Sigmoid colon (tissue), 7 donors: ENCODE measurements around the gene MSLN. TPM values are rescaled to one million over a fixed set of nuclear protein-coding genes. Genes with fewer than 3 reads are reported as not detected.
A peak's percentile ranks its signal among the peaks of the same experiment; 100 is the strongest.

ENCODE experiments used
- DNase-seq: peaks from one replicate; pipeline ENCODE4 v3.0.0-alpha.2; 2019
- H3K27ac ChIP-seq, 4 donors: fragments of 200-600 bp; sonication (generic); one replicate each; pipeline ENCODE4 v1.5.1; 2016 to 2019; ENCODE audit warnings: mild to moderate bottlenecking in 1 of 4
- H3K27me3 ChIP-seq, 3 donors: fragments of 200-600 bp; sonication (generic); one replicate each; pipeline ENCODE4 v1.5.1; 2019; ENCODE audit warnings: mild to moderate bottlenecking in 1 of 3
- H3K36me3 ChIP-seq, 4 donors: fragments of 200-600 bp; sonication (generic); one replicate each; pipeline ENCODE4 v1.5.1; 2016 to 2019
- H3K4me1 ChIP-seq, 4 donors: fragments of 200-600 bp; sonication (generic); one replicate each; pipeline ENCODE4 v1.5.1; 2017 to 2019
- H3K4me3 ChIP-seq, 4 donors: fragments of 200-600 bp; sonication (generic); one replicate each; pipeline ENCODE4 v1.5.1; 2017 to 2019; ENCODE audit warnings: mild to moderate bottlenecking in 2 of 4, moderate library complexity in 1 of 4
- H3K9me3 ChIP-seq, 4 donors: fragments of 200-600 bp in 3 of 4; sonication (generic) in 3 of 4; one replicate each; pipeline versions ENCODE4 v1.5.1 to v1.6.1; 2013 to 2019
- EP300 ChIP-seq, 4 donors: sonication (generic); formaldehyde crosslinking; IDR thresholded peaks; one replicate each; pipeline ENCODE4 v1.6.1; 2017; ENCODE audit warnings: antibody characterized with exemption in 4 of 4
- POLR2A ChIP-seq, 2 donors: fragments of 450-650 bp; IDR thresholded peaks; one replicate each; pipeline ENCODE4 v1.6.1; 2016; ENCODE audit warnings: antibody characterized with exemption in 2 of 2, mild to moderate bottlenecking in 2 of 2, moderate library complexity in 2 of 2
- POLR2AphosphoS5 ChIP-seq, 4 donors: sonication (generic); formaldehyde crosslinking; IDR thresholded peaks; one replicate each; pipeline ENCODE4 v1.6.1; 2017; ENCODE audit warnings: antibody characterized with exemption in 4 of 4
- WGBS, 2 donors: extraction: QIAGEN DNeasy Blood & Tissue Kit; methylation state at CpG; one replicate each; pipeline ENCODE4 v1.1.7; 2013; 5-methylcytosine and 5-hydroxymethylcytosine counted together
- intact Hi-C: fragments of 100-400 bp; cut with DNase I; formaldehyde crosslinking; loops from one replicate; pipeline ENCODE4 v1.15.1; 2023
- polyA plus RNA-seq, 3 donors: library from polyadenylated mRNA; stranded (reverse); fragments of 200-250 nt; gene quantifications; one replicate each; pipeline ENCODE4 v1.2.3, GENCODE V29; 2013
- total RNA-seq, 4 donors: library from RNA; depleted of rRNA; stranded (reverse); fragments of >200 nt; gene quantifications; one replicate each; pipeline ENCODE4 v1.1.0, GENCODE V29; 2016
- TF ChIP-seq, protein P1 (sequence below), 4 experiments: fragments of 450-650 bp in 3 of 4; fragments of 200-600 bp in 1 of 4; IDR thresholded peaks; one replicate each; pipeline ENCODE4 v1.5.1; 2016 to 2019; ENCODE audit warnings: antibody characterized with exemption in 4 of 4, mild to moderate bottlenecking in 3 of 4, moderate library complexity in 2 of 4
- donor health status: healthy with polysubstance abuse.
- donor health status: Bipolar disorder and iron deficiency.
- donor health status: healthy.

The MSLN gene
- total and polyA plus RNA-seq, 7 donors: 0.54 to 3.5 (median 1.2) TPM; not detected in 3

DNA sequence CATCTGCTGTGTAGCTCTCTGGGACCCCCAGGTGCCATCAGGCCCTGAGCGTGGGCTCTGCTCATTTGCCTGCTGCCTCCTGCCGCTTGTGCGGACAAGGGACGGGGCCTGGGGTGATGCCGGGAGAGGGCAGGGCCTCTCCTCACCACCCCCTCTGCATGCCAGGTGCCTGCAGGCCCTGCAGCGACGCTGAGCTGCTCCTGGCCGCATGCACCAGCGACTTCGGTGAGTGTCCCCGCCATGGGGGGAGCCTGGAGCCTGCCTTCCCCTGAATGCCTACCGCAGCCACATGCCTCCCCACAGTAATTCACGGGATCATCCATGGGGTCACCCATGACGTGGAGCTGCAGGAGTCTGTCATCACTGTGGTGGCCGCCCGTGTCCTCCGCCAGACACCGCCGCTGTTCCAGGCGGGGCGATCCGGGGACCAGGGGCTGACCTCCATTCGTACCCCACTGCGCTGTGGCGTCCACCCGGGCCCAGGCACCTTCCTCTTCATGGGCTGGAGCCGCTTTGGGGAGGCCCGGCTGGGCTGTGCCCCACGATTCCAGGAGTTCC lies 43.7 kb upstream of the MSLN start:
- Histone ChIP-seq H3K27me3 (peaks cover 0 to 11% (median under 1%) of the 10 kb centered on the region in 3 donors), H3K9me3 (no peaks in the 10 kb centered on the region), H3K4me1 (peaks cover 0 to 50% (median 42%) of the 10 kb centered on the region in 4 donors), H3K4me3 (peak overlapping the region in 1 of 4 donors; percentile 63), H3K36me3 (no peaks in the 10 kb centered on the region), H3K27ac (no peak overlapping the region)
- WGBS, 2 donors: 89 to 90% methylated on average over 29 of the region's 29 CpGs
- no peak for DNase-seq
- intact Hi-C loops: no loop called here
- no peak for TF ChIP-seq EP300 (IDR thresholded peaks at IDR 0.05)
- TF ChIP-seq POLR2AphosphoS5 (IDR thresholded peaks at IDR 0.05): no peak
- no peak for TF ChIP-seq POLR2A (IDR thresholded peaks at IDR 0.05)
- TF ChIP-seq, protein P1, sequence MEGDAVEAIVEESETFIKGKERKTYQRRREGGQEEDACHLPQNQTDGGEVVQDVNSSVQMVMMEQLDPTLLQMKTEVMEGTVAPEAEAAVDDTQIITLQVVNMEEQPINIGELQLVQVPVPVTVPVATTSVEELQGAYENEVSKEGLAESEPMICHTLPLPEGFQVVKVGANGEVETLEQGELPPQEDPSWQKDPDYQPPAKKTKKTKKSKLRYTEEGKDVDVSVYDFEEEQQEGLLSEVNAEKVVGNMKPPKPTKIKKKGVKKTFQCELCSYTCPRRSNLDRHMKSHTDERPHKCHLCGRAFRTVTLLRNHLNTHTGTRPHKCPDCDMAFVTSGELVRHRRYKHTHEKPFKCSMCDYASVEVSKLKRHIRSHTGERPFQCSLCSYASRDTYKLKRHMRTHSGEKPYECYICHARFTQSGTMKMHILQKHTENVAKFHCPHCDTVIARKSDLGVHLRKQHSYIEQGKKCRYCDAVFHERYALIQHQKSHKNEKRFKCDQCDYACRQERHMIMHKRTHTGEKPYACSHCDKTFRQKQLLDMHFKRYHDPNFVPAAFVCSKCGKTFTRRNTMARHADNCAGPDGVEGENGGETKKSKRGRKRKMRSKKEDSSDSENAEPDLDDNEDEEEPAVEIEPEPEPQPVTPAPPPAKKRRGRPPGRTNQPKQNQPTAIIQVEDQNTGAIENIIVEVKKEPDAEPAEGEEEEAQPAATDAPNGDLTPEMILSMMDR (IDR thresholded peaks at IDR 0.05): no peak

DNA sequence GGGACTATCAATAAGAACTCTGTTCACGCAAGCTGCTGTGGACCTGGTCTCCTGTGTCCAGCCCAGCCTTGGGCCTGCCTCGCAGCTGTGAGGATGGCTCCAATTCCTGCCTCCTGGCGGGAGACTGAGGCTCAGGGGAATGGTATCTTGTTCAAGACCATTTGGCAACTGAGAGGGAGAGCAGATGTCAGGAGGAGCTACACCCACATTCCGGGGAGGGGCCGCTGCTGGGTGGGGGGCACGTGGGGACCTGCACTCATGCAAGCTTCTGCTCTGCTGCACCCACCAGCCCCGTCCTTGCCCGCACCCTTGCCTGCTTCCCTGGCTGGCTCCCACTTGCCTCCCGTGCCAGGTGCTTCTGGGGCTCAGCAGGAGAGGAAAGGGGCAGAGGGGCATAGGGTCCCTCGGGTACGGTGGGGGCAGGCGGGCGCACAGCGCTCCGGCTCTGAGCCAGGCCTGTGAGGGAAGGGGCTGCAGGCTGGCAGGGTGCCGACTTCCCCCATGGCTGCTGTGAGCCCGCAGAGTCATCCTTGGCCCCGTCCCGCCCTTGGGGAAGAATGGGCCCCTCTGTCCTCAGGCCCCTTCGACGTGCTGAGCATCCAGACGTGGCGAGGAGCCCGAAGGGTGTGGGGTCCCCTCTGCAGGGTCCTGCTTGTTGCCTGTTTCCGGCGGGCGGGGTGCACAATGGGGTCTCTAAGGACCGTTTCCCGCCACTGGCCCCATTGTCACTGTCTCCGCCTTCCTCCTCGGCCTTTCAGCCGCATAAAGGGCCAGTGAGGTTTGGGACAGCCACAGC lies 42.9 kb upstream of the MSLN start:
- no peaks in the 10 kb centered on the region for H3K9me3 ChIP-seq
- TF ChIP-seq POLR2AphosphoS5 (IDR thresholded peaks at IDR 0.05) (no peak), POLR2A (IDR thresholded peaks at IDR 0.05) (no peak), EP300 (IDR thresholded peaks at IDR 0.05) (no peak)
- TF ChIP-seq, protein P1 (IDR thresholded peaks at IDR 0.05): no peak
- WGBS, 2 donors: 65 to 76% methylated on average over 32 of the region's 32 CpGs
- intact Hi-C loops: no loop called here
- H3K27ac ChIP-seq: no peak overlapping the region
- DNase-seq: no peak
- H3K4me1 ChIP-seq: peaks cover 0 to 52% (median 45%) of the 10 kb centered on the region in 4 donors
- no peaks in the 10 kb centered on the region for H3K36me3 ChIP-seq
- H3K4me3 ChIP-seq: no peak overlapping the region
- H3K27me3 ChIP-seq: peaks cover 0 to 11% (median 0%) of the 10 kb centered on the region in 3 donors

DNA sequence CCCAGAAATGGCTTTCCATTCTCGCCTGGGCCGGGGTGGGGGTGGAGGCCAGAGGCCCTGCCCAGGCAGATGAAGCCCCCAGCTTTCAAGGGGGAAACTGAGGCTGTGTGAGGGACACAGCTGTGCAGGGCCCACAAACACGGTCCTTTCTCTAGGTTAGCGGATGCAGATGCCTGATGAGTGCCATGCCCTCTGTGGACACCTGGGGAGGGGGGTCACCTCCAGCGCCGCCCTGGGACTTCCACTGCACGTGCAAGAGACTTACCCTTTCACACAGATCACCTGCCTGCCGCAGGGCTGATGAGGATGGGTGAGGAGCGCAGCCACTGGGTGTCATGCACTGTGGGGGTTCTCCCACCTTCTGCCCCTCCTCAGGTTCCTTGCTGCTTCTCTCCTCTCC lies 42.1 kb upstream of the MSLN start:
- peaks cover 0 to 11% (median 0%) of the 10 kb centered on the region in 3 donors for H3K27me3 ChIP-seq
- DNase-seq: no peak
- H3K36me3 ChIP-seq: no peaks in the 10 kb centered on the region
- TF ChIP-seq, protein P1 (IDR thresholded peaks at IDR 0.05): no peak
- TF ChIP-seq POLR2A (IDR thresholded peaks at IDR 0.05) (no peak), EP300 (IDR thresholded peaks at IDR 0.05) (no peak), POLR2AphosphoS5 (IDR thresholded peaks at IDR 0.05) (no peak)
- H3K27ac ChIP-seq: no peak overlapping the region
- 53 to 89% methylated on average over 9 of the region's 9 CpGs for WGBS, 2 donors
- intact Hi-C loops: no loop called here
- H3K4me1 ChIP-seq: peaks cover 0 to 52% (median 45%) of the 10 kb centered on the region in 4 donors
- no peaks in the 10 kb centered on the region for H3K9me3 ChIP-seq
- H3K4me3 ChIP-seq: no peak overlapping the region

DNA sequence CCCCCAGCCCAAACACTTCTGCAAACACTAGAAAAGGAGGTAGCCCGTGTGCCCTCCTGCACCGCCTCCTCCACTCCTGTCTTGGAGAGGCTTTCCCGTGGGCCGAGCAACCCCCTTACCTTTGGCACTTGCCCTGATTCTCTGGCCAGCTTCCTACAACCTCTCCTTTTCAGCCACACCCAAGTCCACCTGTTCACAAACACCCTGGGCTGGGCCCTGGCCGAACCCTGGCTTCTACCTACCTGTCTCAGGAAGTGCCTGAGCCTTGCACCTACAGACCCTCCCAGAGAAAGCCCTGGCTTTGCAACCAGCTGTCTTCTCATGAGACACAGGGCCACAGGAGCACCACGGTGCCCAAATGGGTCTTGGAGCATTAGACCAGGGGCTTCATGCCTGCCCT lies 41.6 kb upstream of the MSLN start:
- 26 to 76% methylated on average over 6 of the region's 6 CpGs for WGBS, 2 donors
- Histone ChIP-seq H3K27me3 (peaks cover 0 to 11% (median 0%) of the 10 kb centered on the region in 3 donors), H3K4me1 (peaks cover 0 to 52% (median 45%) of the 10 kb centered on the region in 4 donors), H3K27ac (peak overlapping the region in 1 of 4 donors; percentile 3), H3K36me3 (no peaks in the 10 kb centered on the region), H3K4me3 (no peak overlapping the region), H3K9me3 (no peaks in the 10 kb centered on the region)
- TF ChIP-seq, protein P1 (IDR thresholded peaks at IDR 0.05): no peak
- no peak for TF ChIP-seq POLR2A (IDR thresholded peaks at IDR 0.05)
- no peak for TF ChIP-seq POLR2AphosphoS5 (IDR thresholded peaks at IDR 0.05)
- no peak for TF ChIP-seq EP300 (IDR thresholded peaks at IDR 0.05)
- DNase-seq: no peak
- intact Hi-C loops: no loop called here
